SH-SY5Y (cell line): ENCODE data around the gene LAPTM4A.

ENCODE experiments used
- GATA2 ChIP-seq: IDR thresholded peaks from 2 replicates; pipeline ENCODE4 v1.6.1; 2011; ENCODE audit warnings: mild to moderate bottlenecking, low read depth, low read length
- GATA3 ChIP-seq: IDR thresholded peaks from 2 replicates; pipeline ENCODE4 v1.6.1; 2011; ENCODE audit warnings: low read depth, mild to moderate bottlenecking, low read length, moderate library complexity

LAPTM4A gene

GRCh38 chr2:20081841-20082240, 30.4 kb upstream of the LAPTM4A start:
- no peak for TF ChIP-seq GATA3
- TF ChIP-seq GATA2, result no peak

GRCh38 chr2:20080839-20081415, 29.5 kb upstream of the LAPTM4A start:
- TF ChIP-seq GATA3 (no peak), GATA2 (no peak)

- TF ChIP-seq GATA3, result no peak
- no peak for TF ChIP-seq GATA2
These were observed 29.0 kb upstream of the LAPTM4A start for GRCh38 chr2:20080428-20080827.

- TF ChIP-seq GATA2 (no peak), GATA3 (no peak)
These were observed 28.2 kb upstream of the LAPTM4A start for GRCh38 chr2:20079546-20080115.

GRCh38 chr2:20077411-20077940, 26.0 kb upstream of the LAPTM4A start:
- no peak for TF ChIP-seq GATA3
- no peak for TF ChIP-seq GATA2

GRCh38 chr2:20076757-20077156, 25.3 kb upstream of the LAPTM4A start:
- TF ChIP-seq GATA3 (no peak), GATA2 (no peak)

GRCh38 chr2:20074901-20075300, 23.5 kb upstream of the LAPTM4A start:
- TF ChIP-seq GATA2, result no peak
- no peak for TF ChIP-seq GATA3

- TF ChIP-seq GATA3 (peak; percentile 50; the same call in 1 of the 2 replicates), GATA2 (peak; percentile 85)
These were observed 22.7 kb upstream of the LAPTM4A start for GRCh38 chr2:20074046-20074648.

GRCh38 chr2:20073460-20073859, 22.0 kb upstream of the LAPTM4A start:
- TF ChIP-seq GATA2 (no peak), GATA3 (no peak)

- TF ChIP-seq GATA3 (no peak), GATA2 (no peak)
These were observed 21.2 kb upstream of the LAPTM4A start for GRCh38 chr2:20072436-20073158.

GRCh38 chr2:20071397-20072383, 20.3 kb upstream of the LAPTM4A start:
- TF ChIP-seq GATA2 (peak; percentile 80), GATA3 (0 out of 2 replicates have a peak, but pooled peaks have one; percentile 48)

GRCh38 chr2:20069756-20070155, 18.3 kb upstream of the LAPTM4A start:
- no peak for TF ChIP-seq GATA3
- TF ChIP-seq GATA2, result no peak

GRCh38 chr2:20067992-20068584, 16.7 kb upstream of the LAPTM4A start:
- no peak for TF ChIP-seq GATA2
